Measurements from ENCODE around the gene FAM180B. TPM values are rescaled to one million over a fixed set of nuclear protein-coding genes. Genes with fewer than 3 reads are reported as not detected.

Gene FAM180B
- total RNA-seq (2021; fragmentation: NEBNext Ultra II Directional; extraction: Animal tissue kit (Norgen Biotek cat#: 25700)) (not detected in 2 replicates), polyA plus RNA-seq (2011; rRNA removed) (0.09 TPM in 1 of 2 replicates, not detected in the other), polyA minus RNA-seq (2011; rRNA and poly(A)+ RNA removed) (0.22 TPM in 1 of 2 replicates, not detected in the other)
- polyA plus RNA-seq (2011; cell fraction: cytosol; rRNA removed), result 0.05 TPM
- polyA plus RNA-seq (2011; cell fraction: nucleus; rRNA removed), result 0.19 TPM
- 0.15 to 0.25 TPM in 2 of 4 replicates, not detected in the others for polyA plus RNA-seq (2012, experiment 1 of 2)
- not detected for polyA plus RNA-seq (2012, experiment 2 of 2)
- 0.04 TPM for polyA plus RNA-seq (2013, experiment 1 of 2)
- 0.04 TPM for polyA plus RNA-seq (2013, experiment 2 of 2)
- not detected for polyA minus RNA-seq (2011; cell fraction: cytosol; rRNA and poly(A)+ RNA removed)
- not detected for polyA minus RNA-seq (2011; cell fraction: nucleus; rRNA and poly(A)+ RNA removed)
- long read RNA-seq, experiment 1, result 0 reads
- long read RNA-seq, experiment 2, result 0 reads

GRCh38 chr11:47586098-47586855 lies at the start of gene FAM180B:
Gene FAM180B (plus strand): TSS chr11:47586678. CDS start chr11:47586769, 91 bp downstream.
- FAIRE-seq (no peak), DNase-seq (ENCODE audit: low read depth in 1 of 2, low spot score in 2 of 2) (no peak)
- 86% methylated on average over 12 of the region's 12 CpGs; no CpG with 5 or more reads in 1 of the 2 experiments for WGBS, 2 experiments (ENCODE audit: extremely low coverage in 1 of 2, insufficient coverage in 1 of 2, insufficient read length in 1 of 2, insufficient replicate concordance in 2 of 2, low coverage in 1 of 2, low lambda C conversion rate in 2 of 2, missing lambda C conversion rate in 1 of 2)
- TF ChIP-seq NRF1 (IDR thresholded peaks at IDR 0.05; ENCODE audit: low read depth, low read length), result no peak
- TF ChIP-seq KDM1A (IDR thresholded peaks at IDR 0.05; ENCODE audit: borderline replicate concordance, low read length), result no peak
- no peak for TF ChIP-seq SP4 (IDR thresholded peaks at IDR 0.05; ENCODE audit: low read length)
- TF ChIP-seq SP2 (IDR thresholded peaks at IDR 0.05; ENCODE audit: low read length), result no peak
- no peak for TF ChIP-seq GABPA (IDR thresholded peaks at IDR 0.05; ENCODE audit: borderline replicate concordance, insufficient read depth, low read length)
- TF ChIP-seq HDAC2 (IDR thresholded peaks at IDR 0.05; ENCODE audit: borderline replicate concordance in 1 of 2, low read depth in 2 of 2, low read length in 2 of 2), result no peak
- no peak for TF ChIP-seq CHD1 (IDR thresholded peaks at IDR 0.05; ENCODE audit: low read depth, low read length)
- TF ChIP-seq HDAC6 (IDR thresholded peaks at IDR 0.05; ENCODE audit: low read depth, low read length), result no peak
- no peak for TF ChIP-seq KDM4A (IDR thresholded peaks at IDR 0.05; ENCODE audit: low read depth, low read length, severe bottlenecking)
- no peak for TF ChIP-seq ASH2L (IDR thresholded peaks at IDR 0.05; ENCODE audit: low read length)

More at GRCh38 chr11:47586098-47586855, at the start of gene FAM180B:
- ChIA-PET POLR2A (ENCODE audit: partially characterized antibody) (interaction anchor here (0.6 to 3.3 kb wide), 10 partner anchors 9 to 313 kb away, joined by 3 to 25 read pairs (median 5); partner anchors contain the start of gene C1QTNF4), CTCF (ENCODE audit: partially characterized antibody) (interaction anchor here (1.4 to 1.6 kb wide), 3 partner anchors 8 to 24 kb away, joined by 3 to 4 read pairs (median 4); partner anchors contain the start of genes KBTBD4 and NDUFS3)
- no peak within 1 kb of the TSS for H3K27ac ChIP-seq (ENCODE audit: low read depth, low read length)
- H4K8ac ChIP-seq (ENCODE audit: extremely low read depth, insufficient read depth, low read length), result 0 out of 2 replicates have a peak within 1 kb of the TSS, but pooled peaks have one; percentile 68
- no peak within 1 kb of the TSS for H2BK120ac ChIP-seq (replicated peaks; ENCODE audit: low read depth, low read length)
- no peak within 1 kb of the TSS for H3K14ac ChIP-seq (ENCODE audit: insufficient read length)
- peaks cover 2 to 3% of the 10 kb centered on the region in 2 experiments for H4K20me1 ChIP-seq (replicated peaks in 1 of 2; ENCODE audit: control insufficient read depth in 1 of 2, insufficient read depth in 2 of 2, low read length in 2 of 2)
- H3K23me2 ChIP-seq (ENCODE audit: low read depth, low read length), result no peaks in the 10 kb centered on the region; the same call in 1 of the 2 replicates
- H2BK20ac ChIP-seq (ENCODE audit: low read length), result no peak within 1 kb of the TSS
- no peak within 1 kb of the TSS for H4K5ac ChIP-seq (ENCODE audit: insufficient read length, low read depth, low read length)
- H2BK12ac ChIP-seq (ENCODE audit: low read depth, low read length), result no peak within 1 kb of the TSS
- no peaks in the 10 kb centered on the region for H3K9me3 ChIP-seq (ENCODE audit: insufficient read depth in 2 of 2, low read depth in 1 of 2, low read length in 1 of 2)
- H3K4me2 ChIP-seq (ENCODE audit: insufficient read depth in 1 of 2, low read depth in 2 of 2, low read length in 2 of 2), result no peak within 1 kb of the TSS
- no peak within 1 kb of the TSS for H3K4ac ChIP-seq (replicated peaks; ENCODE audit: insufficient read length, low read depth, low read length)
- no peak within 1 kb of the TSS for H3K18ac ChIP-seq (ENCODE audit: extremely low read depth, low read length)
- no peaks in the 10 kb centered on the region for H3K27me3 ChIP-seq (replicated peaks in 1 of 4; ENCODE audit: control insufficient read depth in 3 of 4, extremely low read depth in 1 of 4, insufficient read depth in 3 of 4, low read length in 3 of 4)
- no peak within 1 kb of the TSS for H2AFZ ChIP-seq (ENCODE audit: low read length)
- H2BK5ac ChIP-seq (ENCODE audit: low read depth, low read length), result no peak within 1 kb of the TSS; the same call in 1 of the 2 replicates
- H3K4me3 ChIP-seq (ENCODE audit: extremely low read depth in 1 of 4, insufficient read depth in 2 of 4, low read depth in 3 of 4, low read length in 4 of 4), result no peak within 1 kb of the TSS
- H3K56ac ChIP-seq (replicated peaks; ENCODE audit: insufficient read length, low read depth, low read length), result no peak within 1 kb of the TSS
- no peak within 1 kb of the TSS for H2AK5ac ChIP-seq (ENCODE audit: low read depth, low read length)
- no peaks in the 10 kb centered on the region; a peak in 1 of 7 replicates for H3K4me1 ChIP-seq (replicated peaks in 1 of 4; ENCODE audit: control insufficient read depth in 3 of 4, insufficient read depth in 4 of 4, low read length in 3 of 4)
- no peak within 1 kb of the TSS for H4K91ac ChIP-seq (replicated peaks; ENCODE audit: insufficient read length, low read length)
- no peak within 1 kb of the TSS for H3K9ac ChIP-seq (replicated peaks in 1 of 4; ENCODE audit: extremely low read depth in 1 of 4, low read depth in 3 of 4, low read length in 3 of 4)
- H3K79me2 ChIP-seq (ENCODE audit: control insufficient read depth in 1 of 2, insufficient read depth in 2 of 2, low read length in 2 of 2), result no peaks in the 10 kb centered on the region
- H3K36me3 ChIP-seq (ENCODE audit: control insufficient read depth in 2 of 4, insufficient read depth in 4 of 4, low read length in 3 of 4), result peaks cover 20 to 29% (median 28%) of the 10 kb centered on the region in 4 experiments
- H3K79me1 ChIP-seq (ENCODE audit: low read depth, low read length), result no peaks in the 10 kb centered on the region; the same call in 1 of the 2 replicates
- H3K23ac ChIP-seq (ENCODE audit: insufficient read length), result no peak within 1 kb of the TSS
- H2BK15ac ChIP-seq (ENCODE audit: low read length), result no peak within 1 kb of the TSS
